A549 (cell line): ENCODE results near the gene TMC7. TPM values are rescaled to one million over a fixed set of nuclear protein-coding genes. Genes with fewer than 3 reads are reported as not detected.
A peak's percentile ranks its signal among the peaks of the same experiment; 100 is the strongest.
"Not testable (repeated sequence)": the region's sequence is repeated elsewhere in the genome, so short reads cannot be mapped to it uniquely, and the experiment has no call there.

Experiments
- ATAC-seq, 2 experiments: fragments of 200-7000 bp in 1 of 2; fragments of >200 bp in 1 of 2; cut with Nextera tagmentation in 1 of 2; cut with Tn5 transposase in 1 of 2; 3 replicates each; pipeline versions ENCODE4 v1.8.0 to v1.9.1; 2018 to 2020; ENCODE audit warnings: mild to moderate bottlenecking in 1 of 2, moderate library complexity in 1 of 2
- CTCF ChIA-PET: fragments of 300-600 bp; sonication (Branson Sonifier 250); formaldehyde crosslinking; extraction: SDS; loops from one replicate; lab custom pipeline; 2021; ENCODE audit warnings: antibody characterized with exemption, inconsistent platforms; lab: Yijun Ruan, JAX
- POLR2A ChIA-PET: fragments of 350-600 bp; formaldehyde crosslinking; extraction: SDS; loops from one replicate; lab custom pipeline; 2021; ENCODE audit warnings: antibody characterized with exemption, inconsistent platforms; lab: Yijun Ruan, JAX
- DNase-seq, 2 experiments: peaks; one replicate each; pipeline versions ENCODE4 v3.0.0 to v3.0.0-alpha.2; 2011 to 2016; ENCODE audit warnings: low read depth in 1 of 2, low spot score in 1 of 2
- FAIRE-seq: peaks from 2 replicates; lab custom pipeline; 2011; peaks lifted over from hg19 to GRCh38; lab: Jason Lieb, UNC
- H3K27ac ChIP-seq, 2 experiments: fragments of >200 bp; sonication (Bioruptor Twin); formaldehyde crosslinking; 3 replicates each; pipeline ENCODE4 v1.5.1; 2016 to 2017
- H3K4me1 ChIP-seq: fragments of >200 bp; sonication (Bioruptor Twin); formaldehyde crosslinking; 3 replicates; pipeline ENCODE4 v1.6.1; 2016
- H3K4me2 ChIP-seq: fragments of >200 bp; sonication (Bioruptor Twin); formaldehyde crosslinking; 3 replicates; pipeline ENCODE4 v1.6.1; 2016
- H3K4me3 ChIP-seq: fragments of >200 bp; sonication (Bioruptor Twin); formaldehyde crosslinking; 3 replicates; pipeline ENCODE4 v1.5.1; 2016
- H3K9me3 ChIP-seq: fragments of >200 bp; sonication (Bioruptor Twin); formaldehyde crosslinking; 3 replicates; pipeline ENCODE4 v1.6.1; 2016
- HDAC2 ChIP-seq: fragments of 200-600 bp; sonication (generic); IDR thresholded peaks from 2 replicates; pipeline ENCODE4 v1.6.1; 2016
- KDM1A ChIP-seq: fragments of 200-600 bp; sonication (generic); IDR thresholded peaks from 2 replicates; pipeline ENCODE4 v1.6.1; 2016; ENCODE audit warnings: low read depth, mild to moderate bottlenecking
- MAFK ChIP-seq: fragments of 450-650 bp; IDR thresholded peaks from 2 replicates; pipeline ENCODE4 v1.6.1; 2014; ENCODE audit not compliant: partially characterized antibody
- NR3C1 ChIP-seq: fragments of >200 bp; sonication (Bioruptor Twin); formaldehyde crosslinking; IDR thresholded peaks from 3 replicates; pipeline ENCODE4 v1.6.1; 2017
- RCOR1 ChIP-seq: fragments of 150-350 bp; IDR thresholded peaks from 2 replicates; pipeline ENCODE4 v1.6.1; 2014; ENCODE audit warnings: antibody characterized with exemption, low read length, low read depth
- ZFP36 ChIP-seq: fragments of 450-650 bp; IDR thresholded peaks from 2 replicates; pipeline ENCODE4 v1.6.1; 2014; ENCODE audit warnings: borderline replicate concordance; ENCODE audit not compliant: partially characterized antibody
- WGBS: methylation state at CpG from one replicate; pipeline ENCODE4 v1.1.6; 2017; ENCODE audit errors: missing lambda C conversion rate; 5-methylcytosine and 5-hydroxymethylcytosine counted together
- polyA plus RNA-seq, 4 experiments: library from polyadenylated mRNA; depleted of rRNA in 3 of 4; stranded (reverse); fragments of >200 nt; fragmentation: RNase III in 1 of 4; extraction: RNeasy Plus Mini Kit Qiagen cat#74134 plus additional on column Dnase treatment in 1 of 4; gene quantifications; 2 replicates in 3 of 4; 3 replicates in 1 of 4; pipeline ENCODE4 v1.2.3, GENCODE V29; 2011 to 2017
- TF ChIP-seq, protein P1 (sequence below): fragments of >200 bp; sonication (Bioruptor Twin); formaldehyde crosslinking; IDR thresholded peaks from 3 replicates; pipeline ENCODE4 v1.5.1; 2016
- TF ChIP-seq, protein P2 (sequence below): IDR thresholded peaks from 2 replicates; pipeline ENCODE4 v1.6.1; 2012

TMC7 gene
- polyA plus RNA-seq, 2 of the 4 experiments (the other 2 are of a cell fraction), result 7.0 to 9.4 TPM

- Histone ChIP-seq H3K4me3 (peak overlapping the region; percentile 63), H3K4me2 (peak overlapping the region; percentile 81)
- no peak for TF ChIP-seq NR3C1
- TF ChIP-seq, protein P1, sequence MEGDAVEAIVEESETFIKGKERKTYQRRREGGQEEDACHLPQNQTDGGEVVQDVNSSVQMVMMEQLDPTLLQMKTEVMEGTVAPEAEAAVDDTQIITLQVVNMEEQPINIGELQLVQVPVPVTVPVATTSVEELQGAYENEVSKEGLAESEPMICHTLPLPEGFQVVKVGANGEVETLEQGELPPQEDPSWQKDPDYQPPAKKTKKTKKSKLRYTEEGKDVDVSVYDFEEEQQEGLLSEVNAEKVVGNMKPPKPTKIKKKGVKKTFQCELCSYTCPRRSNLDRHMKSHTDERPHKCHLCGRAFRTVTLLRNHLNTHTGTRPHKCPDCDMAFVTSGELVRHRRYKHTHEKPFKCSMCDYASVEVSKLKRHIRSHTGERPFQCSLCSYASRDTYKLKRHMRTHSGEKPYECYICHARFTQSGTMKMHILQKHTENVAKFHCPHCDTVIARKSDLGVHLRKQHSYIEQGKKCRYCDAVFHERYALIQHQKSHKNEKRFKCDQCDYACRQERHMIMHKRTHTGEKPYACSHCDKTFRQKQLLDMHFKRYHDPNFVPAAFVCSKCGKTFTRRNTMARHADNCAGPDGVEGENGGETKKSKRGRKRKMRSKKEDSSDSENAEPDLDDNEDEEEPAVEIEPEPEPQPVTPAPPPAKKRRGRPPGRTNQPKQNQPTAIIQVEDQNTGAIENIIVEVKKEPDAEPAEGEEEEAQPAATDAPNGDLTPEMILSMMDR, result no peak
- TF ChIP-seq ZFP36, result peak; percentile 94
- TF ChIP-seq RCOR1, result 0 out of 2 replicates have a peak, but pooled peaks have one; percentile 30
- peak; percentile 95 for TF ChIP-seq KDM1A
- TF ChIP-seq, protein P2, sequence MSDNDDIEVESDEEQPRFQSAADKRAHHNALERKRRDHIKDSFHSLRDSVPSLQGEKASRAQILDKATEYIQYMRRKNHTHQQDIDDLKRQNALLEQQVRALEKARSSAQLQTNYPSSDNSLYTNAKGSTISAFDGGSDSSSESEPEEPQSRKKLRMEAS, result no peak; the same call in 1 of the 2 replicates
- peak; percentile 82; the same call in 1 of the 2 replicates for TF ChIP-seq HDAC2
- TF ChIP-seq, all 56 proteins: peak for 4
- WGBS, result 43% methylated on average over 11 of the region's 11 CpGs
- ChIA-PET CTCF (interaction anchor here (0.8 to 8.2 kb wide), 20 partner anchors 10 to 518 kb away, joined by 3 to 130 read pairs (median 14); no protein-coding TSS in a partner anchor), POLR2A (interaction anchor here (0.7 to 1.8 kb wide), 3 partner anchors 14 to 183 kb away, joined by 5 to 15 read pairs (median 6); partner anchors contain the start of gene ARL6IP1)
- ATAC-seq (peak in 1 of 2 experiments; percentile 6; a peak in 3 of 6 replicates), DNase-seq (peak in 1 of 2 experiments; percentile 38), FAIRE-seq (no peak)
- Histone ChIP-seq H3K27ac (peak overlapping the region; percentile 87 to 96), H3K4me1 (peaks cover 36% of the 10 kb centered on the region), H3K9me3 (no peaks in the 10 kb centered on the region)
Observed at GRCh38 chr16:18984435-18985005, 786 bp downstream of the TMC7 start.

DNA sequence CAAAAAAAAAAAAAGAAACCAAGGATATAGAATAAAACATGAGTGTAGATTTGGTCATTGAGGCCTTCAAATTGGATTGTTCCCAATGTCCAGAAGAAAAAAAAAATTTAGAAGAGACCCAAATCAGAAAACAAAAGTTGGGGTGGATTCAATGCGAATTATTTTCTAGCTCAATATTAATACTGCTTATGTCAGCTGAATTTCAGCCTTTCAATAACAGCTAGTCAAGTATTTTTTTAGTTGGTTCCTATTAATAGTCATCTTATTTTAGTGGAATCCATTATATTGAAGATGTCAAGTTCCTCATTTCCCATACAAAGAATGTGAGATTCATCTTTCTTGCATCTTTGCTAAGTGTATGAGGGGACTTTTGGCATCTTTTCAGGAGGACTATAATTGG, 1.5 kb downstream of the TMC7 start:
- FAIRE-seq, H3K9me3 ChIP-seq, H3K4me3 ChIP-seq, DNase-seq, ATAC-seq: not testable (repeated sequence)
- Histone ChIP-seq H3K27ac (peak overlapping the region; percentile 17 to 96; a peak in 5 of 6 replicates), H3K4me2 (peak overlapping the region; percentile 81), H3K4me1 (peaks cover 44% of the 10 kb centered on the region)
- CTCF ChIA-PET, result interaction anchor here (0.6 to 8.2 kb wide), 12 partner anchors 9 to 92 kb away, joined by 3 to 130 read pairs (median 16); no protein-coding TSS in a partner anchor
- POLR2A ChIA-PET, result interaction anchor here (0.7 to 0.9 kb wide), 2 partner anchors 13 to 77 kb away, joined by 3 to 4 read pairs; no protein-coding TSS in a partner anchor
- 87% methylated on average over 1 of the region's 1 CpG for WGBS
- peak; percentile 84 for TF ChIP-seq MAFK

GRCh38 chr16:18991731-18992130, 8.0 kb downstream of the TMC7 start:
- WGBS, result 90% methylated on average over 9 of the region's 9 CpGs
- DNase-seq, CTCF ChIA-PET, H3K9me3 ChIP-seq, ATAC-seq, FAIRE-seq, H3K4me3 ChIP-seq, H3K4me2 ChIP-seq, POLR2A ChIA-PET, H3K27ac ChIP-seq: not testable (repeated sequence)
- peaks cover 55% of the 10 kb centered on the region for H3K4me1 ChIP-seq

- H3K4me2 ChIP-seq, FAIRE-seq, ATAC-seq, POLR2A ChIA-PET, H3K4me3 ChIP-seq, DNase-seq, H3K9me3 ChIP-seq: not testable (repeated sequence)
- H3K4me1 ChIP-seq, result peaks cover 63% of the 10 kb centered on the region
- CTCF ChIA-PET, result interaction anchor here (0.9 to 4.4 kb wide), 5 partner anchors 9 to 93 kb away, joined by 3 to 26 read pairs (median 3); partner anchors contain the start of gene TMC7
- peak overlapping the region in 1 of 2 experiments; percentile 87; a peak in 1 of 6 replicates for H3K27ac ChIP-seq
- WGBS, result 96% methylated on average over 3 of the region's 3 CpGs
Observed at GRCh38 chr16:18993531-18993930, 9.8 kb downstream of the TMC7 start.

- CTCF ChIA-PET, result interaction anchor here (1.4 to 4.4 kb wide), 3 partner anchors 10 to 93 kb away, joined by 3 to 26 read pairs (median 4); partner anchors contain the start of gene TMC7
- H3K4me3 ChIP-seq, FAIRE-seq, H3K9me3 ChIP-seq, POLR2A ChIA-PET, DNase-seq, ATAC-seq, H3K4me2 ChIP-seq: not testable (repeated sequence)
- Histone ChIP-seq H3K27ac (peak overlapping the region in 1 of 2 experiments; percentile 87; a peak in 3 of 6 replicates), H3K4me1 (peaks cover 62% of the 10 kb centered on the region)
- 93% methylated on average over 7 of the region's 7 CpGs for WGBS
Observed at GRCh38 chr16:18994181-18994580, 10.4 kb downstream of the TMC7 start.

- peaks cover 63% of the 10 kb centered on the region for H3K4me1 ChIP-seq
- H3K9me3 ChIP-seq, DNase-seq, H3K4me3 ChIP-seq, ATAC-seq, FAIRE-seq: not testable (repeated sequence)
- WGBS, result 91% methylated on average over 12 of the region's 12 CpGs
- H3K4me2 ChIP-seq, result peak overlapping the region; percentile 77; the same call in 1 of the 3 replicates
- POLR2A ChIA-PET, result interaction anchor here (0.6 to 1.0 kb wide), 2 partner anchors 12 to 73 kb away, joined by 4 to 5 read pairs; partner anchors contain the start of gene TMC7
- peak overlapping the region; percentile 87 to 89 for H3K27ac ChIP-seq
- CTCF ChIA-PET, result interaction anchor here (4.4 kb wide), 1 partner anchor 11 kb away, joined by 26 read pairs; the partner anchor contains the start of gene TMC7
Observed at GRCh38 chr16:18995406-18995805, 11.7 kb downstream of the TMC7 start.

DNA sequence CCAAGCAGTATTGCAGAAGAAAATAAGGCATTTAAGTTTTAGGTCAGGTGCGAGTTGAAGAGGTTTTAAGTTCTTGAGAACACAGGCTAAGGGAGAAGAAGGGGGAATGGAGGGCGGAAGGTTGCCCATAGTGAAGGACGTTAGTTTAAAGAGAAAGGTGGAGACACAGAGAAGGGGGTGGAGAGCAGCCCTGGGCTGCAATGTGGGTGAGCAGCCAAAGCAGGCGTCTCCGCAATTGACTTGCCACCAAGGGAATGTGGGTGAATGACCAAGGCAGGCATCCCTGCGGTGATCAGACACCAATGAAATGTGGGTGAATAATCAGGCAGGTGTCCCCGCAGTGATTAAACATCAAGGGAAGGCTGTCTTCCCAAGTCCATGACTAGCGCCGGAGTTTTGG, 12.8 kb downstream of the TMC7 start:
- H3K9me3 ChIP-seq, H3K4me3 ChIP-seq, DNase-seq, FAIRE-seq, ATAC-seq, POLR2A ChIA-PET: not testable (repeated sequence)
- WGBS, result 87% methylated on average over 9 of the region's 9 CpGs
- H3K4me2 ChIP-seq, result peak overlapping the region; percentile 77
- CTCF ChIA-PET, result interaction anchor here (4.4 kb wide), 1 partner anchor 12 kb away, joined by 26 read pairs; the partner anchor contains the start of gene TMC7
- peak overlapping the region; percentile 87 to 89 for H3K27ac ChIP-seq
- H3K4me1 ChIP-seq, result peaks cover 60% of the 10 kb centered on the region
